ENCODE data around the gene LAD1. TPM values are rescaled to one million over a fixed set of nuclear protein-coding genes. Genes with fewer than 3 reads are reported as not detected.

LAD1 gene
- total and polyA plus RNA-seq, 10 donors = 0.64 to 4.0 (median 1.8) TPM; not detected in 3

GRCh38 chr1:201396861-201397464 lies 2.2 kb downstream of the LAD1 start:
- Histone ChIP-seq H3K27ac (no peak overlapping the region), H3K4me3 (no peak overlapping the region), H3K9me3 (no peaks in the 10 kb centered on the region), H3K4me1 (peaks cover 0 to 12% (median 10%) of the 10 kb centered on the region in 6 donors), H3K36me3 (no peaks in the 10 kb centered on the region), H3K27me3 (replicated peaks in 1 of 7) (peaks cover 4 to 51% (median 28%) of the 10 kb centered on the region in 7 donors)
- DNase-seq = no peak
- no peak for TF ChIP-seq POLR2AphosphoS5 (IDR thresholded peaks at IDR 0.05)
- TF ChIP-seq CTCF (IDR thresholded peaks at IDR 0.05 in 8 of 11, conservative IDR thresholded peaks at IDR 0.05 in 3 of 11) = no peak
- TF ChIP-seq POLR2A (IDR thresholded peaks at IDR 0.05) = no peak
- intact Hi-C loops (cut with DNase I; ENCODE audit: low total_unique reads) = no loop called here
- 83 to 93% (median 85%) methylated on average over 10 of the region's 10 CpGs for WGBS, 5 donors

GRCh38 chr1:201395936-201396335 lies 3.2 kb downstream of the LAD1 start:
- no peak overlapping the region for H3K27ac ChIP-seq
- no peaks in the 10 kb centered on the region for H3K9me3 ChIP-seq
- no peak for DNase-seq
- H3K4me1 ChIP-seq = peaks cover 0 to 12% (median 10%) of the 10 kb centered on the region in 6 donors
- no peak overlapping the region for H3K4me3 ChIP-seq
- intact Hi-C loops (cut with DNase I; ENCODE audit: low total_unique reads) = no loop called here
- TF ChIP-seq CTCF (IDR thresholded peaks at IDR 0.05 in 8 of 11, conservative IDR thresholded peaks at IDR 0.05 in 3 of 11) (no peak), POLR2A (IDR thresholded peaks at IDR 0.05) (no peak), POLR2AphosphoS5 (IDR thresholded peaks at IDR 0.05) (no peak)
- 72 to 90% (median 87%) methylated on average over 4 of the region's 4 CpGs for WGBS, 5 donors
- H3K27me3 ChIP-seq (replicated peaks in 1 of 7) = peaks cover 4 to 41% (median 24%) of the 10 kb centered on the region in 7 donors
- H3K36me3 ChIP-seq = no peaks in the 10 kb centered on the region

- TF ChIP-seq POLR2AphosphoS5 (IDR thresholded peaks at IDR 0.05) (no peak), POLR2A (IDR thresholded peaks at IDR 0.05) (no peak), CTCF (IDR thresholded peaks at IDR 0.05 in 8 of 11, conservative IDR thresholded peaks at IDR 0.05 in 3 of 11) (no peak)
- Histone ChIP-seq H3K9me3 (no peaks in the 10 kb centered on the region), H3K4me3 (no peak overlapping the region), H3K36me3 (no peaks in the 10 kb centered on the region), H3K27ac (no peak overlapping the region), H3K4me1 (peaks cover 0 to 10% (median 9%) of the 10 kb centered on the region in 6 donors), H3K27me3 (replicated peaks in 1 of 7) (peaks cover 3 to 27% (median 14%) of the 10 kb centered on the region in 7 donors)
- DNase-seq = no peak
- intact Hi-C loops (cut with DNase I; ENCODE audit: low total_unique reads) = no loop called here
- 60 to 89% (median 74%) methylated on average over 3 of the region's 3 CpGs for WGBS, 5 donors
Measured at GRCh38 chr1:201394591-201394990, 4.5 kb downstream of the LAD1 start.

GRCh38 chr1:201393076-201393475 lies 6.0 kb downstream of the LAD1 start:
- Histone ChIP-seq H3K4me3 (no peak overlapping the region), H3K4me1 (no peaks in the 10 kb centered on the region), H3K27me3 (replicated peaks in 1 of 7) (peaks cover 0 to 12% (median 0%) of the 10 kb centered on the region in 7 donors), H3K9me3 (no peaks in the 10 kb centered on the region), H3K27ac (no peak overlapping the region), H3K36me3 (no peaks in the 10 kb centered on the region)
- TF ChIP-seq POLR2A (IDR thresholded peaks at IDR 0.05) (no peak), POLR2AphosphoS5 (IDR thresholded peaks at IDR 0.05) (no peak), CTCF (IDR thresholded peaks at IDR 0.05 in 8 of 11, conservative IDR thresholded peaks at IDR 0.05 in 3 of 11) (no peak)
- WGBS, 5 donors = 22 to 37% (median 33%) methylated on average over 3 of the region's 3 CpGs
- intact Hi-C loops (cut with DNase I; ENCODE audit: low total_unique reads) = no loop called here
- DNase-seq = no peak
